ENCODE measurements around the gene PCED1B.

PCED1B gene

GRCh38 chr12:47280543-47281300 is 201.3 kb downstream of the PCED1B start:
- Histone ChIP-seq H3K27ac (ENCODE audit: insufficient read depth, low read depth, low read length, poor library complexity, severe bottlenecking) (no peak overlapping the region), H3K4me1 (ENCODE audit: control insufficient read depth, insufficient read depth, low read length) (no peaks in the 10 kb centered on the region), H3K27me3 (ENCODE audit: control insufficient read depth, insufficient read depth, low read length, poor library complexity, severe bottlenecking) (no peaks in the 10 kb centered on the region), H3K4me3 (ENCODE audit: insufficient read depth, low read depth, low read length) (no peak overlapping the region), H3K9me3 (ENCODE audit: control insufficient read depth, low read length) (no peaks in the 10 kb centered on the region), H3K36me3 (ENCODE audit: control insufficient read depth, insufficient read depth, low read length) (no peaks in the 10 kb centered on the region)
- 92 to 94% methylated on average over 7 of the region's 7 CpGs for WGBS, 2 experiments

- no peaks in the 10 kb centered on the region for H3K9me3 ChIP-seq (ENCODE audit: control insufficient read depth, low read length)
- no peaks in the 10 kb centered on the region for H3K27me3 ChIP-seq (ENCODE audit: control insufficient read depth, insufficient read depth, low read length, poor library complexity, severe bottlenecking)
- WGBS, 2 experiments, result 97 to 98% methylated on average over 3 to 4 of the region's 4 CpGs
- H3K27ac ChIP-seq (ENCODE audit: insufficient read depth, low read depth, low read length, poor library complexity, severe bottlenecking), result no peak overlapping the region
- no peaks in the 10 kb centered on the region for H3K4me1 ChIP-seq (ENCODE audit: control insufficient read depth, insufficient read depth, low read length)
- no peaks in the 10 kb centered on the region for H3K36me3 ChIP-seq (ENCODE audit: control insufficient read depth, insufficient read depth, low read length)
- H3K4me3 ChIP-seq (ENCODE audit: insufficient read depth, low read depth, low read length), result no peak overlapping the region
These were observed 202.3 kb downstream of the PCED1B start for GRCh38 chr12:47281667-47282171.

GRCh38 chr12:47282206-47282605 is 202.8 kb downstream of the PCED1B start:
- Histone ChIP-seq H3K4me3 (ENCODE audit: insufficient read depth, low read depth, low read length) (no peak overlapping the region), H3K27ac (ENCODE audit: insufficient read depth, low read depth, low read length, poor library complexity, severe bottlenecking) (no peak overlapping the region), H3K36me3 (ENCODE audit: control insufficient read depth, insufficient read depth, low read length) (no peaks in the 10 kb centered on the region), H3K4me1 (ENCODE audit: control insufficient read depth, insufficient read depth, low read length) (no peaks in the 10 kb centered on the region), H3K9me3 (ENCODE audit: control insufficient read depth, low read length) (no peaks in the 10 kb centered on the region), H3K27me3 (ENCODE audit: control insufficient read depth, insufficient read depth, low read length, poor library complexity, severe bottlenecking) (no peaks in the 10 kb centered on the region)
- 93 to 97% methylated on average over 3 to 4 of the region's 4 CpGs for WGBS, 2 experiments
